SK-N-SH (cell line): ENCODE results near the gene OR5H6.

Source experiments
- CTCF ChIP-seq: fragments of 200-600 bp; sonication (generic); IDR thresholded peaks from 2 replicates; pipeline ENCODE4 v1.6.1; 2017; ENCODE audit warnings: antibody characterized with exemption, mild to moderate bottlenecking, moderate library complexity
- EZH2phosphoT487 ChIP-seq: fragments of 200-600 bp; sonication (generic); IDR thresholded peaks from 2 replicates; pipeline ENCODE4 v1.6.1; 2017; ENCODE audit warnings: low read depth, mixed run types, mild to moderate bottlenecking, antibody characterized with exemption, moderate library complexity, borderline replicate concordance
- FOXM1 ChIP-seq: IDR thresholded peaks from 2 replicates; pipeline ENCODE4 v1.4.0; 2012; ENCODE audit warnings: low read depth, mild to moderate bottlenecking
- GATA2 ChIP-seq: sonication (generic); formaldehyde crosslinking; IDR thresholded peaks from 2 replicates; pipeline ENCODE4 v1.5.0; 2020; ENCODE audit warnings: mild to moderate bottlenecking, missing genetic modification reagents
- JUND ChIP-seq: IDR thresholded peaks from 2 replicates; pipeline ENCODE4 v1.4.0; 2012
- NRF1 ChIP-seq: IDR thresholded peaks from 2 replicates; pipeline ENCODE4 v1.6.1; 2012; ENCODE audit warnings: low read depth, mild to moderate bottlenecking, low read length
- POLR2AphosphoS5 ChIP-seq: IDR thresholded peaks from 2 replicates; pipeline ENCODE4 v1.6.1; 2012; ENCODE audit warnings: low read depth, low read length
- RAD21 ChIP-seq: IDR thresholded peaks from 2 replicates; pipeline ENCODE4 v1.6.1; 2012; ENCODE audit warnings: mild to moderate bottlenecking, low read length
- REST ChIP-seq: IDR thresholded peaks from 2 replicates; pipeline ENCODE4 v1.6.1; 2012; ENCODE audit warnings: mild to moderate bottlenecking, low read depth, low read length, moderate library complexity
- ZBTB33 ChIP-seq: IDR thresholded peaks from 2 replicates; pipeline ENCODE4 v1.4.0; 2012; ENCODE audit warnings: low read depth, borderline replicate concordance

DNA sequence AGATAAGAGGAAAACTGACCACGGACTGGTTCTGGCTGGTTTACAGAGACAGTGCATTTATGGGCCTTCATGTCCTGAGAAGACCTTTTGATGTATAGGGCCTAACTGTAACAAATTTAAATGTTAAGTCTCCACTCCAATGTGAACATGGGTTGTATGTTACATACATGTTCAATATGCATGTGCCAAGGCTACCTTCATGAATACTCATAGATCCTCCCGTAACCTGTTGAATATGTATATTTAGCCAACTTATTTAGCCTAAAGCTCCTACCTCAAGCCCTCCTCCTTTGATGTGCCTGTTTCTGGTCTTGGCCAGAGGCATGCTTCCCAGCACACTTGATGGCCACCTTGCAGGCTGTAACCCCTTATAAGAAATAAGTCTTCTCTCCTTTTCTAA lies 18.2 kb downstream of the OR5H6 start, which contains the start of gene OR5H2:
- TF ChIP-seq POLR2AphosphoS5 (no peak), REST (no peak), CTCF (no peak), ZBTB33 (no peak), JUND (no peak), EZH2phosphoT487 (no peak), NRF1 (no peak), GATA2 (CRISPR knock-in tag) (no peak), FOXM1 (no peak), RAD21 (no peak)
